Nephron (organoid): Measurements from ENCODE around the gene SPAG17.
"Not testable (repeated sequence)": the region's sequence is repeated elsewhere in the genome, so short reads cannot be mapped to it uniquely, and the experiment has no call there.

Source experiments
- H3K27ac Mint-ChIP-seq, 3 experiments: 2 replicates each; pipeline ENCODE4 v1.8.0; 2020; ENCODE audit warnings: mixed read lengths in 3 of 3, mild to moderate bottlenecking in 2 of 3, moderate library complexity in 1 of 3
- H3K27me3 Mint-ChIP-seq: 2 replicates; pipeline ENCODE4 v1.8.0; 2021; ENCODE audit warnings: low read depth, mild to moderate bottlenecking, moderate library complexity, mixed read lengths
- H3K36me3 Mint-ChIP-seq: 2 replicates; pipeline ENCODE4 v1.8.0; 2020; ENCODE audit warnings: low read depth, mixed read lengths
- H3K4me1 Mint-ChIP-seq: 2 replicates; pipeline ENCODE4 v1.8.0; 2020; ENCODE audit warnings: mixed read lengths
- H3K4me3 Mint-ChIP-seq, 3 experiments: 2 replicates each; pipeline ENCODE4 v1.8.0; 2020; ENCODE audit warnings: mild to moderate bottlenecking in 3 of 3, mixed read lengths in 3 of 3, moderate library complexity in 2 of 3
- H3K9me3 Mint-ChIP-seq: 2 replicates; pipeline ENCODE4 v1.8.0; 2020; ENCODE audit warnings: mixed read lengths
- TF ChIP-seq, protein P1 (sequence below), 3 experiments: fragments of 200-600 bp; sonication (generic); IDR thresholded peaks; one replicate each; pipeline ENCODE4 v1.5.0; 2021; ENCODE audit warnings: antibody characterized with exemption in 3 of 3; ENCODE audit not compliant: unreplicated experiment in 3 of 3

SPAG17 gene

DNA sequence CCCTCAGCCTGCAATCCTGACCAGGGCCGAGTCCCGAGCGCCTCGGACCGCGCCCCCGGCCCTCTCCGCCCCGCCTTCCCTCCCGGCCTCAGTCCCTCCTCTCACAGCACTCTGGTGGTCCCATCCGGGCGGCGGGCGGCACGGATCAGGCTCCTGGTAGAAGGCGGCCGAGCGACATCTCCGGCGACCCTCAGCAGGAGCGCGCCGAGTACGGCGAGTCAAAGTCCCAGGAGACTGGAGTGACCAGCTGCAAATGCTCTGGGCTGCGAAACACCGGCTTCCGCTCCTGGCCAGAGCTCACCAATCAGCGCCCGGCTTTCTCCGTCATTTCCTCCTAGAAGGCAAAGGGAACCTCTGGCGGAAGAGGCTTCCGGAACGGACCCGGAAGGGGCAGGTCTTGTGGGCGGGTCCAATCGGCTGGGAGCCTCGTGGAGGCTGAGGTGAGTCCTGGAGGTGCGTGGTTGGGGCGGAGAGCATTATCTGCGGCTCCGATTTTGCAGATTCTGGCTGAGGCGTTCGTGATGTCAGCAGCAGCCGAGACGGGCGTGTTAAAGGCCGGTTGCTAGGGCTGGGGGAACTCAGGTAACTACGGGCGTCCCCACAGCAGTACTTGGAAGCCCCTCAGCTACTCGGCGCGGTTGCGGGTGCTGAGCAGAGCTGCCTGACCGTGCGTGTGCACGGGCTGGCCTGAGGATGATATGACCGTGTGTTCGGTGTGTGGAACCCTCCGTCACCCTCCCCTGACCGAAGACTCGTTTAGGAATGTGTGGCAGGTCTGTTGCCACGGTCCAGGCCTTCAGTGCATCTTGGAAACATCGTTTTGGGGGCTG, 255.5 kb downstream of the SPAG17 start, which contains the start of the genes GDAP2 and WDR3:
GDAP2 (minus strand) TSS at position 279 of the 830 bp plus-strand sequence. CDS start 9,264 bp downstream, outside the sequence.
WDR3 (plus strand) TSS at position 397 of the 830 bp plus-strand sequence. CDS start 3,581 bp downstream, outside the sequence.
- TF ChIP-seq, protein P1, sequence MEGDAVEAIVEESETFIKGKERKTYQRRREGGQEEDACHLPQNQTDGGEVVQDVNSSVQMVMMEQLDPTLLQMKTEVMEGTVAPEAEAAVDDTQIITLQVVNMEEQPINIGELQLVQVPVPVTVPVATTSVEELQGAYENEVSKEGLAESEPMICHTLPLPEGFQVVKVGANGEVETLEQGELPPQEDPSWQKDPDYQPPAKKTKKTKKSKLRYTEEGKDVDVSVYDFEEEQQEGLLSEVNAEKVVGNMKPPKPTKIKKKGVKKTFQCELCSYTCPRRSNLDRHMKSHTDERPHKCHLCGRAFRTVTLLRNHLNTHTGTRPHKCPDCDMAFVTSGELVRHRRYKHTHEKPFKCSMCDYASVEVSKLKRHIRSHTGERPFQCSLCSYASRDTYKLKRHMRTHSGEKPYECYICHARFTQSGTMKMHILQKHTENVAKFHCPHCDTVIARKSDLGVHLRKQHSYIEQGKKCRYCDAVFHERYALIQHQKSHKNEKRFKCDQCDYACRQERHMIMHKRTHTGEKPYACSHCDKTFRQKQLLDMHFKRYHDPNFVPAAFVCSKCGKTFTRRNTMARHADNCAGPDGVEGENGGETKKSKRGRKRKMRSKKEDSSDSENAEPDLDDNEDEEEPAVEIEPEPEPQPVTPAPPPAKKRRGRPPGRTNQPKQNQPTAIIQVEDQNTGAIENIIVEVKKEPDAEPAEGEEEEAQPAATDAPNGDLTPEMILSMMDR (IDR thresholded peaks at IDR 0.05; ENCODE audit: unreplicated experiment in 3 of 3), result no peak
- Mint-ChIP-seq H3K27ac (peak within 1 kb of the TSS; percentile 92 to 98 (median 93)), H3K4me1 (peaks cover 38% of the 10 kb centered on the region), H3K4me3 (peak within 1 kb of the TSS; percentile 95 to 98 (median 98)), H3K36me3 (peaks cover 7% of the 10 kb centered on the region), H3K27me3 (no peaks in the 10 kb centered on the region), H3K9me3 (no peaks in the 10 kb centered on the region)

DNA sequence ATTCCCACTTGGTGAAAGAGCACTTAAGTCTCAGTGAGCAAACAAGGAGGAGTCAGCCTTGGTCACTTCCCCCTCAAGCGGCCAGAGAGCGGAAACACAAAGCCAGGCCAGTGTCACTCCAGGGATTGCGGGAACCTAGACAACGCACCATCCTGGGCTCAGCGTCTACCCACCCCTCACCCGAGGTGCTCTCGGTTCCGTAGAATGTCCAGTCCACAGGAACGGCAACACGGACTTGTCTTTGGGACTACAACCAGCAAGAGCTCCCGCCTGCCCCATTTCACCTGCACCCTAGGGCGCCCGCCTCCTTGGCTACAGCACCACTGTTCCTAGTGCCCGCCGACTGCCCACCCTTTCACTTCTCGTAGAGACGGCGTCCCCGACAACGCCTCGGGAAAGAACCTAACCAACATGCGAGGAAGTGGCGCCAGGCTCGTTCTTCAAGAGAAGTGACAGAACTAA, 256.1 kb downstream of the SPAG17 start:
- H3K36me3 Mint-ChIP-seq, result peaks cover 9% of the 10 kb centered on the region
- peak overlapping the region; percentile 95 to 98 (median 98) for H3K4me3 Mint-ChIP-seq
- peaks cover 38% of the 10 kb centered on the region for H3K4me1 Mint-ChIP-seq

DNA sequence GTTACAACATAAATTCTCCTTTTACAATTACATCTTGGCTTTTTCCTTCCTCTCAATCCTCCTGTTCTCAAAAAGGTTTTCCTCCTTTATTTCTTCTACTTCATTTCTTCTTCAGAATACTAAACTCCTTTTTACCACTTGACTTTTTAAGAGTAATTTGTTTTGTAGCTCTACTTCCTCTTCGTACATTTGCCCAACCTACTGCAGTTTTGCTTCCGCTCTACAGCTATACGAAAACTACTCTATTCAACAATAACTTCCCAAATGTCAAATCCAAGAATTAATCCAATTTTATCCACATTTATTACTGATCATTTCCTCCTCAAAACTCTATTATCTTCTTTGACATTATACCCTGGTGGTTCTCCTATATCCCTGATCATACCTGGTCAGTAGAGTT, 259.0 kb downstream of the SPAG17 start:
- Mint-ChIP-seq H3K9me3 (no peaks in the 10 kb centered on the region), H3K27me3 (no peaks in the 10 kb centered on the region), H3K4me3 (no peak overlapping the region), H3K4me1 (peaks cover 24% of the 10 kb centered on the region), H3K27ac (no peak overlapping the region), H3K36me3 (peaks cover 14% of the 10 kb centered on the region)
- TF ChIP-seq, protein P1 (IDR thresholded peaks at IDR 0.05; ENCODE audit: unreplicated experiment in 3 of 3), result no peak

More for the DNA sequence above, 256.1 kb downstream of the SPAG17 start:
- H3K27me3 Mint-ChIP-seq, result no peaks in the 10 kb centered on the region
- TF ChIP-seq, protein P1 (IDR thresholded peaks at IDR 0.05; ENCODE audit: unreplicated experiment in 3 of 3), result peak in 1 of 3 experiments; percentile 30
- H3K27ac Mint-ChIP-seq, result peak overlapping the region; percentile 92 to 98 (median 93)
- H3K9me3 Mint-ChIP-seq, result no peaks in the 10 kb centered on the region

DNA sequence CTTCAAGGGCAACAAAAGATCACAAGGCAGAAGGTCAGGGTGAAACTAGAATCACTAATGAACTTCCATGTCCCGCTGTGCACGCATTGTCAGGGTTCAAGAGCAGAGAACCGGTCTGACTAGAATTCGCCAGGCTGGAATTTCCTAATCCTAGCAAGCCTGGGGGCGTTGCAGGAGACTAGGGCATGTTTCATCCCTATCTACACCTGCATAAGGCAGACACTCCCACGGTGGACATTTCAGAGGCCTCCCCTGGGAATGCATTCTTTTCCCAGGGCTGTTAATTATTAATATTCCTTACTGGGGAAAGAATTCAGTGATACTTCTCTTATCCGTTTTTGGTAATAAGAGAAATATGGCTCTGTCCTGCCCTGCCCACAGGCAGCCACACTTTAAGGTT, 262.3 kb downstream of the SPAG17 start:
- not testable (repeated sequence) for H3K4me3 Mint-ChIP-seq, H3K9me3 Mint-ChIP-seq, H3K4me1 Mint-ChIP-seq, H3K27me3 Mint-ChIP-seq, H3K27ac Mint-ChIP-seq
- peaks cover 31% of the 10 kb centered on the region for H3K36me3 Mint-ChIP-seq

DNA sequence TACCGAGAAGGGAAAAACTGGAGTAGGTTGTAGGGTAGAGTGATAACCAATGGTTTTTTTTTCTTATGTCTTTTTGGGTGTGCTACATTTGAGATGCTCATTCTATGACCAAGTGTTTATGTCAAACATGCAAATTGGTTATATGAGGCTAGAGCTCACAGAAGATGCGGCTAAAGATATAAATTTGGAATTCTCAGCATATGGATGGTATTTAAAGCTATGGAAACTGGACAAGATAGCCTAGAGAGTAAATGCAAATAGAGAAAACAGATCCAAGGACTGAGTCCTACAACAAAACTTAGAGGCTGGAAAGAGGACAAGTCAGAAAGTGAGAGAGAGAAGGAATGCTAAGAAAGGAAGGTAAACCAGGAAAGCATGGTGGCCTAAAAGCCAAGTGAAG, 263.0 kb downstream of the SPAG17 start:
- Mint-ChIP-seq H3K4me3 (no peak overlapping the region), H3K36me3 (peaks cover 37% of the 10 kb centered on the region), H3K4me1 (no peaks in the 10 kb centered on the region), H3K9me3 (no peaks in the 10 kb centered on the region), H3K27me3 (no peaks in the 10 kb centered on the region), H3K27ac (no peak overlapping the region)
- TF ChIP-seq, protein P1 (IDR thresholded peaks at IDR 0.05; ENCODE audit: unreplicated experiment in 3 of 3), result no peak

DNA sequence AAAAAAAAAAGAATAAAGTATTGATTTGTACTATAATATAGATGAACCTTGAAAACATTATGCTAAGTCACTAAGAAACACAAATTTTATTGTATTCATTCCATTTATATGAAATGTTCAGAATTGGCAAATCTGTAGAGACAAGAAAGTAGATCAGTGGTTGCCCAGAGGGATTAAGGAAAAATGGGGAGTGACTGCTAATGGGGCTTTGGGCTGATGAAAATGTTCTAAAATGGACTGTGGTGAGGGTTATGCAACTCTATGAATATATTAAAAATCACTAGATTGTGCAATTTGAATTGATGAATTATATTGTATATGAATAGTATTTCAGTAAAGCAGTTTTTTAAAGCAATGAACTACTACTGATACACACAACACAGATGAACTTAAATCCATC, 265.7 kb downstream of the SPAG17 start:
- Mint-ChIP-seq H3K36me3 (peaks cover 53% of the 10 kb centered on the region), H3K27ac (no peak overlapping the region), H3K9me3 (no peaks in the 10 kb centered on the region), H3K4me3 (no peak overlapping the region), H3K4me1 (no peaks in the 10 kb centered on the region), H3K27me3 (no peaks in the 10 kb centered on the region)
- TF ChIP-seq, protein P1 (IDR thresholded peaks at IDR 0.05; ENCODE audit: unreplicated experiment in 3 of 3), result no peak
